ENCODE results near the gene UBE2E1.

GRCh38 chr3:23811919-23812318 lies 6.2 kb downstream of the UBE2E1 start:
- no peak for TF ChIP-seq CTCF (IDR thresholded peaks at IDR 0.05)
- no peak for TF ChIP-seq POLR2AphosphoS5 (IDR thresholded peaks at IDR 0.05; ENCODE audit: insufficient read depth in 1 of 2, low read depth in 1 of 2)
